HG02610 (cell line): ENCODE measurements around the gene DEXI.
"Not testable (repeated sequence)": the region's sequence is repeated elsewhere in the genome, so short reads cannot be mapped to it uniquely, and the experiment has no call there.

Experiments
- ATAC-seq: cut with Tn5 transposase; IDR thresholded peaks from one replicate; pipeline ENCODE4 v1.9.1; 2021; ENCODE audit warnings: mild to moderate bottlenecking, moderate library complexity; ENCODE audit not compliant: unreplicated experiment

The DEXI gene

DNA sequence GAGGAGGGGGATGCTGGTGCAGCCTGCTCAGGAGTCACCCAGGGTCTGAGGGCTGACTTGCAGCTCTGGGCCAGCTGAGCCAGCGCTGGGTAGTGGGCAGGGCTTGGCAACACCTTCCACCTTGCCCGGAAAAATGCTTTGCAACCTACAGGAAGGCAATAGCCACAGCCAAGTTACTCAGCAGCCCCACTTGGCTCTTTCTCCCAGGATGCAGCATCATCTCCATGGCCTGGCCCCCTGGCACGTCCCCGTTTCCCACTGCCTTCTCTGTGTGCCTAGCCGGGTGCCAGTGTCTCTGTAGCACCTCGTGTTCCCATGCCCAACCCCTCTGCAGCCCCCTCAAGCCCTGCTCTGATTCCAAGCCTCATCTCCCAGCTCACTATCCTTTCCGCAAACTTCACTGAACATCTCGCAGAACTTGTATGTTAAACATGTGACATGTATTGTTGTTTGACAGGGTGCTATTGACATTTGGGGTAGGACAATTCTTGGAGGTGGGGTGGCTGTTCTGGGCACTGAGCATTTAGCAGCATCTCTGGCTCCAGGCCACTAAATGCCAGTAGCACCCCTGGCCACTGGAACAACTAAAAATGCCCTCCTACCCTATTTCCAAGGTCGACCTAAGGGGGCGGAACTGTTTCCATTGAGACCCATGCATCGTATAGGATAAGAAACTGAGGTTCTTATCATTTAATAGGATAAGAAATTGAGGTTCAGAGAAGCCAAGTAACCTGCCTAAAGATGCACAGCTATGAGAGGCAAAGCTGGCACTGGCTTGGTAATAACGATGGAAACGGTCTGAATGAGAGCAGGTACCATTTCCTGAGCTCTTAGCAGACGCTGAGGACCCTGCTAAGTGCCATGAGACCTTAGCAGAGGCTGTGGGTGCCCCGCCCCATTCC is 12.2 kb downstream of the DEXI start:
- no peak for ATAC-seq

DNA sequence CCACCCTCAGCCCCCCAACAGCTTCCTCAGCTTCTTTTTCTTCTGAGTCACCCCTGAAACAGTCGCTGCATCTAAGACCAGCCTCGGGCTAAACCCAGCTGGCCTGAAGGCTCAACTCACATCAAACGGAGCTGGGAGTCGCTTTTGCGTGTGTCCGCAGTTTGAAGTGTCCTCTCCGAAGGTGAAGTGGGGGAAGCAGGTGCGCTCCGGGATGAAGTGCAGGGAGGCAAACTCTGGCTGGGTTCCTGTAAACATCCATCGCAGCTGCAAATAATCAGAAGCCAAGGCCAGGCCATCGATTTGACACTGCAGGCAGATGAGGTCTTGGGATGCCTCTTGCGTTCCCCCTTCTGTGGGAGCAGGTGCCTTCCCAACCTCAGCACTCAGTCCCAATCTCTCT is 13.2 kb downstream of the DEXI start:
- ATAC-seq: not testable (repeated sequence)

DNA sequence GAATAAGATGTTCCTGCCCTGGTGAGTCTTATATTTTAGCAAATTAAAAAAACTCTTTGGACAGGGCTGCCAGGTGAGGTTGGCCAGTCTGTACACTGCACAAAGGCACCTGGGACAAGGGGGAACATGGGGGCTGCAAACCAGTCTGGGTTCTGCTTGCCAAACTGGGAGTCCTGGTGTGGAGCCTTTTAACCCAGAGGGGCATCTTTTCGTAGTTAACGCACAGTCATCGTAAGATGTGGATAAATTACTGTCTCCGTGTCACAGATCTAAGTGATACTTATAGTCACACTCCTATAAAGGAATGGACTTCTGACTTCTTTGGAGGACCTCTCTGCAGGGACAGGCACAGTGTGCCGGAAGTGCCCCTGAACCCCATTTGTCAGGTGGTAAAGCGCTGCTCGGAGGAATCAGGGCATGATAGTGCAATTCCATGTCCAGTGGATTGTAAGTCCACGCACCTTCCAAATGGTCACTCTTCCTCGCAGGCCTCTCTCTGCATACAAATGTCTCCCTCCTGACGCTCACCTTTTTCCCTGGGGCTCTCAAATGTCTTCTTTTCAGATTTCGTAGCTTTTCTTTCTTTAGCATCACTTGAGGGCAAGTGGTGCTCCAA is 14.7 kb downstream of the DEXI start:
- ATAC-seq: no peak

DNA sequence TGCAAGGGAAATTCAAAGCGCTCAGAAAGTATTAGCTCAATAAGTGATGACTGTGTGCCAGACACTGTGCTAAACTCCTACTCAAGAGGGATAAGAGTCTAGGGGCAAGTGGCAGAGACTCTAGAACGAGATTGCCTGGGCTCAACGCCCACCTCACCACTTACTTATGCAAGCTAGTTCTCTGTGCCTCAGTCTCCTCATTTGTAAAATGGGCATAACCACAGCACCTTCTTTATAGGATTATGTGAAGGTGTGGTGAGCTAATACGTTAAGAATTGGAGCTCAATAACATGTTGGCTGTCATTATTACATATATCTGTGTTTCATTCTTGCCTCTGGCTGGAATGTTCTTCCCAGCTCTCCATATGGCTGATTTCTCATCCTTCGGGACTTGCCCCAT is 15.4 kb downstream of the DEXI start:
- no peak for ATAC-seq

DNA sequence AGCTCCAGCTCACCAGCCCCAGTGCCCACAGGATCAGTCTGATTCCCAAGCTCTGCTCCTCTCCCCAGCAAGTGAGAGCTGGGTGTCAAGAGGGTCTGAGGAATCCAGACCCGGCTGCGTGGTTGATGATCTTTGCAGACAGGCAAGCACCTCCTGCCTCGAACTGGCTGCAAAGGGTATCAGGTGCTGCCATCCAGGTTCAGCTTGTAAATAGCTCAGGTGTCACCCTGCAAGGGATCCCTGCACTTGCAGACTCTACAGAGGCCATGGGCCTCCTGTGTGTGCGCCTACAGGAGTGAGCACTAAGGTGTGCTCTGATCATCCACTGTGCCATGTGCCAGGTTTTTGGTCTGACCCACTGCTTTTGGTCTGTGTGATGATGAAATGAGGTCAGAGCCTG is 16.2 kb downstream of the DEXI start:
- no peak for ATAC-seq

DNA sequence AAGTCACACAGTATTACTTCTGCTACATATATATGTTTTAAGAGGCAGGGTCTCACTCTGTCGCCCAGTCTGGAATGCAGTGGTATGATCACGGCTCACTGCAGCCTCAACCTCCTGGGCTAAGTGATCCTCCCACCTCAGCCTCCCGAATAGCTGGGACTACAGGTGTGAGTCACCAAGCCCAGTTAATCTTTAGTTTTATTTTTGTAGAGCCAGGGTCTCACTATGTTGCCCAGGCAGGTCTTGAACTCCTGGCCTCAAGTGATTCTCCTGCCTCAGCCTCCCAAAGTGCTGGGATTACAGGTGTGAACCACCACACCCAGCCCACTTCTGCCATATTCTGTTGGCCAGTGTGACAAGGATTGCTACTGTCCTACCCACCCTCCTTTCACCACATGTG is 17.0 kb downstream of the DEXI start:
- not testable (repeated sequence) for ATAC-seq

DNA sequence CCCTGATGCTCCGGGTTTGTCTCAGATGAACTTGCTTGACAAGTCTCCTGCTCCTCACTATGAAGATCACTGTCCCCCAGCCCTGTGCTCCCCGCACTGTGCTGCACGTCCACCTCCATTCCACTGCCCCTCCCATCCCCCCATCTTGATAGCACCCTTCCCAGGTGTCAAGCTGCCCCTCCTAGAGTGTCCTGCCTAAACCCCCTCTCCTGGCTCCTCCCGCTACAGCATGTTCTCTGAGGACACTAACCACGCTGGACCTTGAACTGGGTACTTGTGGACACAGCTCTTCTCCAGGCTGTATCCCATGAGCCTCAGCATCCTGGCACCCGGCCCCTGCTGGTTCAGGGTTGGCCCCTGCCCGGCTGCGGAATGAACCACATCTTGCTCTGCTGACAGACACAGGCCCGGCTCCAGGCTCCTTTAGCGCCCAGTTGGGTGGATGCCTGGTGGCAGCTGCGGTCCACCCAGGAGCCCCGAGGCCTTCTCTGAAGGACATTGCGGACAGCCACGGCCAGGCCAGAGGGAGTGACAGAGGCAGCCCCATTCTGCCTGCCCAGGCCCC is 18.5 kb downstream of the DEXI start:
- ATAC-seq: no peak

DNA sequence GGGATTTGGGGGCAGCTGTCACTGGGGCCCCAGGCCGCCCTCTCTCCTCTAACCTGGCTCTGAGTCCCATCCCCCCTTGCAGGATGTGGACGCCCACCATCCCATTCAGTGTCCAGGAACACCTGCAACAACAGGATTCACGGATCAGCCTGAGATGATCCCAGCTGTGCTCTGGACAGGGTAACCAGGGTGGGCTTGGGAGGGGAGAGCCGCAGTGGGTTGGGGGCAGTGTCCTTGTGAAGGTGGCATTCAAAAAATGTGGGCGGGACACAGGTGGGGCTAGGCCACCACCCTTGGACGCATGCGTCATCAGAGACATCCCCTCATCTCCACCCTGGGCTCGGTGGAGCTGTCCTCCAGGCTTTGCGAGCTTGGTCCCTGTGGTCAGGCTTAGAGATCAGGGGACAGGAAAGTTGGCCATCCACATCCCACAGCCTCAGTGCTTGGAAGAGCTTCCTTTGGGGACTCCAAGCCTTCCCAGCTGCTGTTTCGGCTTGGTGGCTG is 19.1 kb downstream of the DEXI start:
- ATAC-seq: no peak

DNA sequence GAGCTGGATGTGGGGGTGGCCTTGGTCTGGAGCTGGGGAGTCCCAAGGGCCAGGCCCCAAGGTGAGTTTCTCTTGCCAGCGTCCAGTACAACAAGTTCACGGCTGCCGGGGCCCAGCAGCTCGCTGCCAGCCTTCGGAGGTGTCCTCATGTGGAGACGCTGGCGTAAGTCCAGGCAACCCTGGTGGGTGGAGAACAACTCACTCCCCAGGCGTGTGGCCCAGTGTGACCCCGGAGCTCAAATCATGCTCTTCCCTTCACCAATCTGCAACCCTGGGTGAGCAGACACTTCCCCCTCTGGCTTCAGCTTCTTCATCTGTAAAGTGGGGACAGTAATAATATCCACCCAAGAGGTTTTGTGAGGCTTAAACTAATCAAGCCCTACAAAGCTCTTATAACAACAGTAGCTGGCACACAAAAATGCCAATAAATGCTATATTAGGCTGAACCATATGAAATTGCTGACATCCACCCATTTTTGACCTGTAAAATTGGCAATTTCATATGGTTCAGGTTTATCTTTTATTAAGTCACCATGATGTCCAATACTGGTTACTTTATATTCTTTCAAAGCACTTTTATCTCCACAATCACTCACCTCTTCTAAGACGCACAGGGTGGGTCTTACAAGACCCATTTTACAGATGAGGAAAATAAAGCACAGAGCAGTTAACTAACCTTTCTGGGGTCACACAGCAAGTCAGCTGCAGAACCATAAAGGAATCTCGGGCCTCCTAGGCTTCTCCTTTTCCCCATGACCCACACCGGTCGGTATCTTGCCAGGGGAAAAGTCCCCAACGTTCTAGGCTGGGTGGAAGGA is 19.7 kb downstream of the DEXI start:
- no peak for ATAC-seq

DNA sequence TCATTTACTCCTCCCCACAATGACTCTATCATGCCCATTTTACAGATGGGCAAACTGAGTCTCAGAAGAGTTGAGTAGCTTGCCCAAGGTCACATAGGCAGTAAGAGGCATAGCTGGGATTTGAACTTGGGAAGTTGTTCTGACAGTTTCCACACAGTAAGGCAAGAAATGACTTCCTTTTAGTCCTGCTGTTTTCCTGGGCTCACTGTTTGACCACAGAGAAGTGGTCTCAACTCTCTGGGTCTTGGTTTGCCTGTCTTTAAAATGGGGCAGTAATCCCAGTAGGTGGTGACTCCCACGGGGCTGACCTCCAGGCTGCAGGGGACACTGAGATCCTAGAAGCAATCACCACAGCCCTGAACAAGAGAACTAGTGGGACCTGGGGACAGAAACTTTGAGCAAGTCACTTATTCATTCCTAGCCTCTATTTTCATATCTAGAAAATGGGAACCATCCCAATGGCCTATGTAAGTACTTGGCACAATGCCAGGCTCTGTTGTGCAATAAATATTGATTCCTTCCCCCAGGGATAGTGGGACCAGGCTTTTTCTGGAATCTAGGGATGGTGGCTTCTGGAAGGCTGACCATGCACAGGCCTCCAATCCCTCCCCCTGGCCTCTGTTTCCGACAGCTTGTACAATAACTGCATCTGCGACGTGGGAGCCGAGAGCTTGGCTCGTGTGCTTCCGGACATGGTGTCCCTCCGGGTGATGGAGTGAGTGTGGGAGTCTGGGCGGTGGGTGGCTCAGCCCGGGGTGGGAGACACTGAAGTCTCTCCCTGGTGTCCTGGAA is 20.5 kb downstream of the DEXI start:
- no peak for ATAC-seq

DNA sequence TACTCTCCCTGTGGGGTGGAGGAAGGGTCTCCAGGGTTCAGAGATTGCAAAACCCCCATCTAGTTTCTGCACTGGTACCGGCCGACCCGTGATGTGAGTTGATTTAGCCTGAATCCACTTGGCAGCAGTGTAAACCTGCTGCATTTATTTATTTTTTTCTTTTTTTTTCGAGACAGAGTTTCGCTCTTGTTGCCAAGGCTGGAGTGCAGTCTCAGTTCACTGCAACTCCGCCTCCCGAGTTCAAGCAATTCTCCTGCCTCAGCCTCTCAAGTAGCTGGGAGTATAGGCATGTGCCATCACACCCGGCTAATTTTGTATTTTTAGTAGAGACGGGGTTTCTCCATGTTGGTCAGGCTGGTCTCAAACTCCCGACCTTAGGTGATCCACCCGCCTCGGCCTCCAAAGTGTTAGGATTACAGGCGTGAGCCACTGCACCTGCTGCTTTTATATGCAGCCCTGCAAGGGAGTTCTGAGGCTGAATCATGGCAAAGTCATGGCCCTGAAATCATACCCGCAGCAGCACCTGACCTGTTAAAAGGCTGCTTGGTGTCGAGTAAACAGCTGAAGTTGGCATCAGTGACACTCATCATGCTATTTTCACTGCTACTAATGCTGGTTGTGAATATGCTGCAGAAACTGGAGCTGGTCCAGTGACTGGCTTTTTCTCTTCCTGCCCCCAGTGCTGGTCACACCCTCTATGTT is 21.4 kb downstream of the DEXI start:
- no peak for ATAC-seq

DNA sequence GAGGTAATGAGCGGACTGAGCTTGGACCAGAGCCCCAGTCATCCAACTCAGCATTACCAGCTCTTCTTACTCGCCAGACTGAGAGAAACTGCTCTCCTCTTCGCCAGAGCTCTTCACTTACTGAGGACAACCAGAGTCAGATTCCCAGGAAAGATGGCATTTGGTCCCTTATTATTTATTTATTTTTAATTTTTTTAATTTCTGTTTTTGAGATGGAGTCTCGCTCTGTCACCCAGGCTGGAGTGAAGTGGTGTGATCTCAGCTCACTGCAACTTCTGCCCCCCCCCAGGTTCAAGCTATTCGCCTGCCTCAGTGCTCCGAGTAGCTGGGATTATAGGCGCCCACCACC is 23.3 kb downstream of the DEXI start:
- ATAC-seq: no peak

DNA sequence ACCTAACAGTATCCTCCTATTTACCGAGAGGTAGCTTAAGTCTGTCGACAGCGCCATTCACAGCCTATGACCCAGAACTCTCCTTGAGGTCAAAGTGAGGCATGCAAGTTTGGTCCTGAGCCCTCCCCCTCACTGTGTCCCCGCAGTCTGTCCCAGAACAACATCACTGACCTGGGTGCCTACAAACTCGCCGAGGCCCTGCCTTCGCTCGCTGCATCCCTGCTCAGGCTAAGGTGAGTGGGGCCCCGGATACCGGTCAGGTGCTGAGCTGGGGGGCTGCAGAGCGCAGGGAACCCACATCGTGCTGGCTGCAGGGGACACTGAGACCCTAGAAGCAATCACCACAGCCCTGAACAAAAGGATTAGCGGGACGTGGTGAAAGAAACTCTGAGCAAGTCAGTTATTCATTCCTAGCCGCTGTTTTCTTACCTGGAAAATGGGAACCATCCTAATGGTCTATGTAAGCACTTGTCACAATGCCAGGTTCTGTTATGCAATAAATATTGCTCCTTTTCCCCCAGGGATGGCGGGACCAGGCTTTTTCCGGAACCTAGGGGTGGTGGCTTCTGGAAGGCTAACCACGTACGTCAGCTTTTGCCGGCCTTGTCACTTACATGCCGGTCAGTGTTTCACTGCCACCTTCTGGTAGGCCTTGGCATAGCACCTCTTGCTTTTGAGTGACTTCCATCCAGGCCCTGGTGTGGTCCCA is 23.8 kb downstream of the DEXI start:
- ATAC-seq: peak; percentile 50

DNA sequence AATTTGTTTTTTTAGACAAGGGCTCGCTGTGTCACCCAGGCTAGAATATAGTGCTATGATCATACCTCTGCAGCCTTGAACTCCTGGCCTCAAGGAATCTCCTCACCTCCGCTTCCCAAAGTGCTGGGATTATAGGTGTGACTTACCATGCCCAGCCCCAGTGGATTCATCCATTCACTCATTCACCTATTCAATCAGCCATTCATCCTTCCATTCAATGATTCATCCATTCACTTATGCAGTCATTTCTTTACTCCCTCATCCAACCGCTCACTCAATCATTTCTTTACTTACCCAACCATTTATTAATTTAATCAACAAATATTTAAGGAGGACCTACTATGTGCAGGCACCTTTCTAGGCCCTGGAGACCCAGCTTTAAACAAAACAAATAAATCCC is 25.7 kb downstream of the DEXI start:
- no peak for ATAC-seq

DNA sequence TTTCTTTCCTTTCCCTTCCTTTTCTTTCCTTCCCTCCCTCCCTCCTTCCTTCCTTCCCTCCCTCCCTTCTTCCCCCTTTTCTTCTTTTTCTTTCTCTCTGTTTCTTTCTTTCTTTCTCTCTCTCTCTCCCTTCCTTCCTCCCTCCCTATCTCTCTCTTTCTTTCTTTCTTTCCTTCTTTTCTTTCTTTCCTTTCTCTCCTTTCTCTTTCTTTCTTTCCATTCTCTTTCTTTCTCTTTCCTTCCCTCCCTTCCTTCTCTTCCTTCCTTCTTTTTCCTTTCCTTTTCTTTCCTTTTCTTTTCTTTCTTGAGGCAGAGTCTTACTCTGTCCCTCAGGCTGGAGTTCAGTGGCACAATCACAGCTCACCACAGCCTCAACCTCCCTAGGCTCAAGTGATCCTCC is 31.0 kb downstream of the DEXI start:
- ATAC-seq: no peak

DNA sequence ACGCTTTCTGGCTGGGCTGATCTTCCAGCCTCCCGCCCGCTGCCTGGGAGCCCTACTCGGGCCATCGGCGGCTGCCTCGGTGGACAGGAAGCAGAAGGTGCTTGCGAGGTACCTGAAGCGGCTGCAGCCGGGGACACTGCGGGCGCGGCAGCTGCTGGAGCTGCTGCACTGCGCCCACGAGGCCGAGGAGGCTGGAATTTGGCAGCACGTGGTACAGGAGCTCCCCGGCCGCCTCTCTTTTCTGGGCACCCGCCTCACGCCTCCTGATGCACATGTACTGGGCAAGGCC is 34.6 kb downstream of the DEXI start:
- no peak for ATAC-seq

DNA sequence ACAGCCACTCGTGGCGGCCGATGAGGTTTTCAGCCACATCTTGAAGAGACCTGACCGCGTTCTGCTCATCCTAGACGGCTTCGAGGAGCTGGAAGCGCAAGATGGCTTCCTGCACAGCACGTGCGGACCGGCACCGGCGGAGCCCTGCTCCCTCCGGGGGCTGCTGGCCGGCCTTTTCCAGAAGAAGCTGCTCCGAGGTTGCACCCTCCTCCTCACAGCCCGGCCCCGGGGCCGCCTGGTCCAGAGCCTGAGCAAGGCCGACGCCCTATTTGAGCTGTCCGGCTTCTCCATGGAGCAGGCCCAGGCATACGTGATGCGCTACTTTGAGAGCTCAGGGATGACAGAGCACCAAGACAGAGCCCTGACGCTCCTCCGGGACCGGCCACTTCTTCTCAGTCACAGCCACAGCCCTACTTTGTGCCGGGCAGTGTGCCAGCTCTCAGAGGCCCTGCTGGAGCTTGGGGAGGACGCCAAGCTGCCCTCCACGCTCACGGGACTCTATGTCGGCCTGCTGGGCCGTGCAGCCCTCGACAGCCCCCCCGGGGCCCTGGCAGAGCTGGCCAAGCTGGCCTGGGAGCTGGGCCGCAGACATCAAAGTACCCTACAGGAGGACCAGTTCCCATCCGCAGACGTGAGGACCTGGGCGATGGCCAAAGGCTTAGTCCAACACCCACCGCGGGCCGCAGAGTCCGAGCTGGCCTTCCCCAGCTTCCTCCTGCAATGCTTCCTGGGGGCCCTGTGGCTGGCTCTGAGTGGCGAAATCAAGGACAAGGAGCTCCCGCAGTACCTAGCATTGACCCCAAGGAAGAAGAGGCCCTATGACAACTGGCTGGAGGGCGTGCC is 35.1 kb downstream of the DEXI start:
- no peak for ATAC-seq

DNA sequence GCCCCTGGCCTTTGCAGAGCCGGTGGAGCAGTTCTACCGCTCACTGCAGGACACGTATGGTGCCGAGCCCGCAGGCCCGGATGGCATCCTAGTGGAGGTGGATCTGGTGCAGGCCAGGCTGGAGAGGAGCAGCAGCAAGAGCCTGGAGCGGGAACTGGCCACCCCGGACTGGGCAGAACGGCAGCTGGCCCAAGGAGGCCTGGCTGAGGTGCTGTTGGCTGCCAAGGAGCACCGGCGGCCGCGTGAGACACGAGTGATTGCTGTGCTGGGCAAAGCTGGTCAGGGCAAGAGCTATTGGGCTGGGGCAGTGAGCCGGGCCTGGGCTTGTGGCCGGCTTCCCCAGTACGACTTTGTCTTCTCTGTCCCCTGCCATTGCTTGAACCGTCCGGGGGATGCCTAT is 35.8 kb downstream of the DEXI start:
- no peak for ATAC-seq

DNA sequence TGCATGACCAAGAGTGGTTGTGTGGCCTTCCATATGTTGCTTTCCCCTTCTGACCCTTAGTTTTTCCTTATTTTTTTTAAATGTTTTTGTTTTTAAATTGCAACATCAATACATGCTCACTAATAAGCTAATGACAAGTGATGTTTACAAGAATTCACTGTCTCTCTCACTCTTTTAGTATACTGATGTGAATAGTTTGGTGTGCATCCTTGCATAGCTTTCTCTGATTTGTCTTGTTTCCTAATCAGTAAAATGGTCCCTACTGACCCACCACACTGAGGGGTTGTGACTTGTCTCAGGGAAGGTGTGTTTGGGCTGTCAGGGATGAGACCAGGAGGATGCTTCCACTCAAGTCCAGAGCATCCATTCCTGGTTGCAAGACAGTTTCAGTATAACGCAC is 39.3 kb downstream of the DEXI start:
- ATAC-seq: no peak
